GM12801 (cell line): ENCODE data around the gene CDK14.

ENCODE experiments used
- TF ChIP-seq, protein P1 (sequence below): IDR thresholded peaks from one replicate; pipeline ENCODE4 v1.5.1; 2011; ENCODE audit warnings: control low read depth; ENCODE audit not compliant: insufficient read length; ENCODE audit errors: extremely low read depth

Gene CDK14

GRCh38 chr7:90948085-90948484 lies 352.0 kb downstream of the CDK14 start:
- TF ChIP-seq, protein P1, sequence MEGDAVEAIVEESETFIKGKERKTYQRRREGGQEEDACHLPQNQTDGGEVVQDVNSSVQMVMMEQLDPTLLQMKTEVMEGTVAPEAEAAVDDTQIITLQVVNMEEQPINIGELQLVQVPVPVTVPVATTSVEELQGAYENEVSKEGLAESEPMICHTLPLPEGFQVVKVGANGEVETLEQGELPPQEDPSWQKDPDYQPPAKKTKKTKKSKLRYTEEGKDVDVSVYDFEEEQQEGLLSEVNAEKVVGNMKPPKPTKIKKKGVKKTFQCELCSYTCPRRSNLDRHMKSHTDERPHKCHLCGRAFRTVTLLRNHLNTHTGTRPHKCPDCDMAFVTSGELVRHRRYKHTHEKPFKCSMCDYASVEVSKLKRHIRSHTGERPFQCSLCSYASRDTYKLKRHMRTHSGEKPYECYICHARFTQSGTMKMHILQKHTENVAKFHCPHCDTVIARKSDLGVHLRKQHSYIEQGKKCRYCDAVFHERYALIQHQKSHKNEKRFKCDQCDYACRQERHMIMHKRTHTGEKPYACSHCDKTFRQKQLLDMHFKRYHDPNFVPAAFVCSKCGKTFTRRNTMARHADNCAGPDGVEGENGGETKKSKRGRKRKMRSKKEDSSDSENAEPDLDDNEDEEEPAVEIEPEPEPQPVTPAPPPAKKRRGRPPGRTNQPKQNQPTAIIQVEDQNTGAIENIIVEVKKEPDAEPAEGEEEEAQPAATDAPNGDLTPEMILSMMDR: no peak

GRCh38 chr7:90951229-90951628 lies 355.1 kb downstream of the CDK14 start:
- TF ChIP-seq, protein P1: no peak

DNA sequence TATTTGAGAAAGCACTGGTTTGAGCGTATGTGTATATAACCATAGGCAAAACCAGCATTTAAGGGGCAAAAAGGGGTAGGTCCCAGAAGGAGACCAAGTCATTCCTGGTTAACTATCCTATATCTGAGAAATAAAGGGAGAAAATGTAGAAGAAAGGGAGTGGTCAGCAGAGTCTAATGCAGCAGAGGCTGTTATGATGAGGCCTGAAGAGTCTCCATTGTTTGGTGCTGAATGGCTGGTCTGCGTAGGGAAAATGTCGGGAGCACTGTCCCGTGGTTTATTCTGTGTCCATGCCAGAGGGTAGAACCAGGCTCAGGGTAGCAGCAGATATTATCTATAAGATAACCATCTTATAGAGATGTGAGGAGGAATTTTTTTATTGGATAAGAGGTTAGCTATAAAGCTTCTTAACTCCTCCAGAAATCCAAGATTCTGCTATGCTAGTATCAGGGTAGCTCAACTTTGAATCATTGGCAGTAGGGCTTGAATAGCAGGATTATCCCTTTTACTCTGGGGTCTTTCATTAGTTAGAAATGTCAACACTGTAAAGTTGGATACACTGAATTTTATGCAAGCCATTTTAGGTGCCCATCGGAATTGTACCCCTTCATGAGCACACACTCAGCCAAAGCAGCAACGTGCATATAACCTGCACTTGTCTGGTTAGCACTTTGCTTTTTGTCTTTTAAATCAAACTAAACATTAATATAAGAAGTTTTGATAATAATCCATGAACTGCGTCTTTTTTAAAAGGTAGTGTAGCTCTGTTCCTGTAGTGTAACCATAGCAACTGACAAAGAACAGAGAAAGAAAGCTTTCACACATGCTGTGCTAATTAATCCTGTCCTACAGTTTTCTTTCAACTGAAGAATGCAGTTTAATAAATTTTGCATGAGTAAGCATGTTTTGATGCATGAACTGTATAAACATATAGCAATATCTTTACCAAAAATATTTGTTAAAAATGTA lies 356.1 kb downstream of the CDK14 start:
- TF ChIP-seq, protein P1: no peak

GRCh38 chr7:90955641-90956207 lies 359.6 kb downstream of the CDK14 start:
- TF ChIP-seq, protein P1: no peak

- TF ChIP-seq, protein P1: no peak
Observed at GRCh38 chr7:90957883-90958282, 361.8 kb downstream of the CDK14 start.

DNA sequence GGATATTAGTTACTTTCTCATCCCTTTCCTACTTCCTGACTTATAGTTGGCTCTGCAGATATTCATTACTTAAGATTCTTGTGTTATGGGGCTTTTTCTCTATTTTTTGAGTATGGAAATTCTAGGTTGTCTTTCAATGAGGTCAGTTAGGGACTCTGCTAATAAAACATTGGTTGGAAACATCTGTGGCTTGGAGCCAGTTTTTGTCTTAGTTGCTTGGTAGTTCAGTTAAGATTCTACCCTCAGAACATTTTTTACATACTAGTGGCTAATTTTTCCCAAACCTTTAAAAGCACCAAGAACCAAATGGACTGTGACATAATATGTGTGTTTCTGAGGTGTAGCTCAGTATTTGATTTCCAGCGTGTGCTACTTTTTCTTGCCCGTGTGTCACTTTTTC lies 362.5 kb downstream of the CDK14 start:
- TF ChIP-seq, protein P1: no peak

DNA sequence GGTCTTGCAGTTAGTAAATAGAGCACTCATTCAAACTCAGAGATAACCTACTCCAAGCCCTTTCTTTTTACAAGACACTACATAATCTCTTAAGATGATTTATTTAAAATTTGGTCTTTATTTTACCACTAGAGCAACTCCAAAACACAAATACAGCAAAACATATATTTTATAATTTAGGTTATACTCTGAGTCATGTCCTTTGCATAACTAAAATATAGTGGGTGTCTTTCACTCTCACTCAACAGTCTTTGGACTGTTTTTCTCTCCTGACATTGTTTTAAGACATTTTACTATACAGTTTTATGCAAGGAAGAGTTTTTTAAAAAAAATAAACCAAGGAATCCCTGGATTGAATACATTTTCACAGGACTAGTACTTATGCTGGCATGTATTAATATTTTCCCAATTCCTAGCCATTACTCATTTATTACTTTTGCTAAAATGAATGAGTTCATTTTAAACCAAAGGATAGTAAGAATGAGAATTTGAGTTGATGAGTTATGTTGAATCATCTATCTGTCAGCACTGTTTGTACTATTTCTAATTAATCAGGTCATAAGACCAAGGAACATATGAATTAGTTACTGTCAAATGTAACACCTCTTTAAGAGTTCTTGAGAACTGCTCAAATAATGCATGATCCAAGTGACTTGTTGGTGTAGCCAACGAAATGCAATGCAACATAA lies 365.1 kb downstream of the CDK14 start:
- TF ChIP-seq, protein P1: no peak
